GM10847 (cell line): Measurements from ENCODE around the gene PMEPA1.

Experiments
- POLR2A ChIP-seq: IDR thresholded peaks from 2 replicates; pipeline ENCODE4 v1.6.1; 2011; ENCODE audit not compliant: insufficient read length; ENCODE audit errors: extremely low read depth

PMEPA1 gene

GRCh38 chr20:57660181-57660921 lies 49.5 kb downstream of the PMEPA1 start:
- TF ChIP-seq POLR2A, result no peak

- TF ChIP-seq POLR2A, result no peak
These were observed 50.2 kb downstream of the PMEPA1 start for GRCh38 chr20:57659517-57660180.

GRCh38 chr20:57658833-57659516 lies 50.8 kb downstream of the PMEPA1 start:
- TF ChIP-seq POLR2A, result no peak

- TF ChIP-seq POLR2A, result no peak
These were observed 51.4 kb downstream of the PMEPA1 start for GRCh38 chr20:57658447-57658832.

GRCh38 chr20:57657535-57658446 lies 52.0 kb downstream of the PMEPA1 start:
- no peak for TF ChIP-seq POLR2A

- no peak for TF ChIP-seq POLR2A
These were observed 52.8 kb downstream of the PMEPA1 start for GRCh38 chr20:57656821-57657534.

GRCh38 chr20:57656252-57656820 lies 53.5 kb downstream of the PMEPA1 start:
- TF ChIP-seq POLR2A, result no peak

GRCh38 chr20:57655809-57656155 lies 54.0 kb downstream of the PMEPA1 start:
- TF ChIP-seq POLR2A, result no peak

- TF ChIP-seq POLR2A, result no peak
These were observed 54.6 kb downstream of the PMEPA1 start for GRCh38 chr20:57654998-57655808.

- no peak for TF ChIP-seq POLR2A
These were observed 55.3 kb downstream of the PMEPA1 start for GRCh38 chr20:57654363-57654997.

GRCh38 chr20:57653910-57654309 lies 55.9 kb downstream of the PMEPA1 start:
- no peak for TF ChIP-seq POLR2A

GRCh38 chr20:57653546-57653900 lies 56.3 kb downstream of the PMEPA1 start:
- no peak for TF ChIP-seq POLR2A
